GM12874 (cell line): Measurements from ENCODE around the gene COL5A2.

Experiments
- CTCF ChIP-seq: IDR thresholded peaks from 2 replicates; pipeline ENCODE4 v1.5.1; 2011; ENCODE audit warnings: low read depth, mild to moderate bottlenecking, control low read depth, low read length, moderate library complexity; ENCODE audit not compliant: insufficient read depth

The COL5A2 gene

GRCh38 chr2:189086250-189086649 lies 93.3 kb downstream of the COL5A2 start:
- TF ChIP-seq CTCF = no peak

GRCh38 chr2:189083606-189084005 lies 96.0 kb downstream of the COL5A2 start:
- TF ChIP-seq CTCF = no peak

GRCh38 chr2:189083106-189083505 lies 96.5 kb downstream of the COL5A2 start:
- no peak for TF ChIP-seq CTCF

GRCh38 chr2:189082376-189082975 lies 97.1 kb downstream of the COL5A2 start:
- TF ChIP-seq CTCF = no peak

GRCh38 chr2:189076572-189076971 lies 103.0 kb downstream of the COL5A2 start:
- TF ChIP-seq CTCF = no peak

- no peak for TF ChIP-seq CTCF
Observed at GRCh38 chr2:189076120-189076519, 103.4 kb downstream of the COL5A2 start.

GRCh38 chr2:189074506-189074905 lies 105.1 kb downstream of the COL5A2 start:
- no peak for TF ChIP-seq CTCF
